ENCODE data around the gene NTRK3.

NTRK3 gene

GRCh38 chr15:88013111-88013510 lies 243.4 kb downstream of the NTRK3 start:
- no peak overlapping the region for H3K27ac ChIP-seq
- H3K4me3 ChIP-seq: no peak overlapping the region
- no peaks in the 10 kb centered on the region for H3K36me3 ChIP-seq (ENCODE audit: insufficient read depth, low read length)
- no peak overlapping the region for H3K9ac ChIP-seq (ENCODE audit: insufficient read length)
- no peaks in the 10 kb centered on the region for H3K9me3 ChIP-seq (ENCODE audit: low read depth, low read length)
- no peak for TF ChIP-seq FOXP2 (optimal IDR thresholded peaks at IDR 0.05; ENCODE audit: control extremely low read depth, extremely low read length, insufficient read depth)
- TF ChIP-seq POLR2AphosphoS5 (IDR thresholded peaks at IDR 0.05; ENCODE audit: borderline replicate concordance, low read depth, low read length): no peak
- TF ChIP-seq EZH2 (IDR thresholded peaks at IDR 0.05): no peak
- DNase-seq (ENCODE audit: low read depth, low spot score): no peak

GRCh38 chr15:88012688-88013087 lies 243.9 kb downstream of the NTRK3 start:
- TF ChIP-seq FOXP2 (optimal IDR thresholded peaks at IDR 0.05; ENCODE audit: control extremely low read depth, extremely low read length, insufficient read depth): no peak
- no peak for TF ChIP-seq POLR2AphosphoS5 (IDR thresholded peaks at IDR 0.05; ENCODE audit: borderline replicate concordance, low read depth, low read length)
- TF ChIP-seq EZH2 (IDR thresholded peaks at IDR 0.05): no peak
- no peaks in the 10 kb centered on the region for H3K36me3 ChIP-seq (ENCODE audit: insufficient read depth, low read length)
- H3K9me3 ChIP-seq (ENCODE audit: low read depth, low read length): no peaks in the 10 kb centered on the region

GRCh38 chr15:88012233-88012632 lies 244.3 kb downstream of the NTRK3 start:
- Histone ChIP-seq H3K36me3 (ENCODE audit: insufficient read depth, low read length) (no peaks in the 10 kb centered on the region), H3K9ac (ENCODE audit: insufficient read length) (no peak overlapping the region), H3K9me3 (ENCODE audit: low read depth, low read length) (no peaks in the 10 kb centered on the region), H3K27ac (no peak overlapping the region), H3K4me3 (no peak overlapping the region)
- DNase-seq (ENCODE audit: low read depth, low spot score): no peak
- no peak for TF ChIP-seq POLR2AphosphoS5 (IDR thresholded peaks at IDR 0.05; ENCODE audit: borderline replicate concordance, low read depth, low read length)
- no peak for TF ChIP-seq EZH2 (IDR thresholded peaks at IDR 0.05)
- no peak for TF ChIP-seq FOXP2 (optimal IDR thresholded peaks at IDR 0.05; ENCODE audit: control extremely low read depth, extremely low read length, insufficient read depth)

More at GRCh38 chr15:88012688-88013087, 243.9 kb downstream of the NTRK3 start:
- no peak for DNase-seq (ENCODE audit: low read depth, low spot score)
- Histone ChIP-seq H3K27ac (no peak overlapping the region), H3K9ac (ENCODE audit: insufficient read length) (no peak overlapping the region), H3K4me3 (no peak overlapping the region)

GRCh38 chr15:88011533-88011932 lies 245.0 kb downstream of the NTRK3 start:
- Histone ChIP-seq H3K9ac (ENCODE audit: insufficient read length) (no peak overlapping the region), H3K4me3 (no peak overlapping the region), H3K36me3 (ENCODE audit: insufficient read depth, low read length) (no peaks in the 10 kb centered on the region), H3K9me3 (ENCODE audit: low read depth, low read length) (no peaks in the 10 kb centered on the region), H3K27ac (no peak overlapping the region)
- no peak for DNase-seq (ENCODE audit: low read depth, low spot score)
- TF ChIP-seq POLR2AphosphoS5 (IDR thresholded peaks at IDR 0.05; ENCODE audit: borderline replicate concordance, low read depth, low read length) (no peak), EZH2 (IDR thresholded peaks at IDR 0.05) (no peak), FOXP2 (optimal IDR thresholded peaks at IDR 0.05; ENCODE audit: control extremely low read depth, extremely low read length, insufficient read depth) (no peak)

GRCh38 chr15:88006146-88006545 lies 250.4 kb downstream of the NTRK3 start:
- Histone ChIP-seq H3K4me3 (no peak overlapping the region), H3K9ac (ENCODE audit: insufficient read length) (no peak overlapping the region), H3K36me3 (ENCODE audit: insufficient read depth, low read length) (no peaks in the 10 kb centered on the region), H3K27ac (no peak overlapping the region), H3K9me3 (ENCODE audit: low read depth, low read length) (no peaks in the 10 kb centered on the region)
- TF ChIP-seq EZH2 (IDR thresholded peaks at IDR 0.05) (no peak), POLR2AphosphoS5 (IDR thresholded peaks at IDR 0.05; ENCODE audit: borderline replicate concordance, low read depth, low read length) (no peak), FOXP2 (optimal IDR thresholded peaks at IDR 0.05; ENCODE audit: control extremely low read depth, extremely low read length, insufficient read depth) (no peak)
- no peak for DNase-seq (ENCODE audit: low read depth, low spot score)

GRCh38 chr15:88004399-88004798 lies 252.1 kb downstream of the NTRK3 start:
- no peaks in the 10 kb centered on the region for H3K9me3 ChIP-seq (ENCODE audit: low read depth, low read length)
- H3K9ac ChIP-seq (ENCODE audit: insufficient read length): no peak overlapping the region
- H3K27ac ChIP-seq: no peak overlapping the region
- DNase-seq (ENCODE audit: low read depth, low spot score): no peak
- no peaks in the 10 kb centered on the region for H3K36me3 ChIP-seq (ENCODE audit: insufficient read depth, low read length)
- TF ChIP-seq FOXP2 (optimal IDR thresholded peaks at IDR 0.05; ENCODE audit: control extremely low read depth, extremely low read length, insufficient read depth) (no peak), EZH2 (IDR thresholded peaks at IDR 0.05) (no peak), POLR2AphosphoS5 (IDR thresholded peaks at IDR 0.05; ENCODE audit: borderline replicate concordance, low read depth, low read length) (no peak)
- no peak overlapping the region for H3K4me3 ChIP-seq

- no peak overlapping the region for H3K27ac ChIP-seq
- no peak overlapping the region for H3K9ac ChIP-seq (ENCODE audit: insufficient read length)
- no peak overlapping the region for H3K4me3 ChIP-seq
- no peak for DNase-seq (ENCODE audit: low read depth, low spot score)
- TF ChIP-seq FOXP2 (optimal IDR thresholded peaks at IDR 0.05; ENCODE audit: control extremely low read depth, extremely low read length, insufficient read depth): no peak
- TF ChIP-seq EZH2 (IDR thresholded peaks at IDR 0.05): no peak
- TF ChIP-seq POLR2AphosphoS5 (IDR thresholded peaks at IDR 0.05; ENCODE audit: borderline replicate concordance, low read depth, low read length): no peak
- no peaks in the 10 kb centered on the region for H3K36me3 ChIP-seq (ENCODE audit: insufficient read depth, low read length)
- H3K9me3 ChIP-seq (ENCODE audit: low read depth, low read length): no peaks in the 10 kb centered on the region
These were observed 252.8 kb downstream of the NTRK3 start for GRCh38 chr15:88003541-88004327.

- DNase-seq (ENCODE audit: low read depth, low spot score): no peak
- TF ChIP-seq POLR2AphosphoS5 (IDR thresholded peaks at IDR 0.05; ENCODE audit: borderline replicate concordance, low read depth, low read length): no peak
- TF ChIP-seq EZH2 (IDR thresholded peaks at IDR 0.05): no peak
- no peak for TF ChIP-seq FOXP2 (optimal IDR thresholded peaks at IDR 0.05; ENCODE audit: control extremely low read depth, extremely low read length, insufficient read depth)
- Histone ChIP-seq H3K4me3 (no peak overlapping the region), H3K9me3 (ENCODE audit: low read depth, low read length) (no peaks in the 10 kb centered on the region), H3K36me3 (ENCODE audit: insufficient read depth, low read length) (no peaks in the 10 kb centered on the region), H3K9ac (ENCODE audit: insufficient read length) (no peak overlapping the region), H3K27ac (no peak overlapping the region)
These were observed 253.8 kb downstream of the NTRK3 start for GRCh38 chr15:88002706-88003105.

All from SK-N-MC (cell line).